AG20443 (cell line): ENCODE results near the gene LRRC58.

ENCODE experiments used
- DNase-seq: peaks from one replicate; pipeline ENCODE4 v3.0.0; 2012; ENCODE audit warnings: low spot score, mixed read lengths

LRRC58 gene

DNA sequence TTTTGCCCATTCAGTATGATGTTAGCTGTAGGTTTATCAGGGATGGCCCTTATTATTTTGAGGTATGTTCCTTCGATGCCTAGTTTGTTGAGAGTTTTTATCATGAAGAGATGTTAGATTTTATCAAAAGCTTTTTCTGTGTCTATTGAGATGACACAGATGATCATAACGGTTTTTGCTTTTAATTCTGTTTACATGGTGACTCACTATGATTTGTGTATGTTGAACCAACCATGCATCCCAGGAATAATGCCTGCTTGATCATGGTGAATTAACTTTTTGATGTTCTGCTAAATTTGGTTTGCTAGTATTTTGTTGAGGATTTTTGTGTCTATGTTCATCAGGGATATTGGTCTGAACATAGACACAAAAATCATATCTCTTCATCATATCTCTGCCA is 72.4 kb downstream of the LRRC58 start:
- no peak for DNase-seq

- no peak for DNase-seq
Observed at GRCh38 chr3:120275618-120276017, 73.5 kb downstream of the LRRC58 start.

- DNase-seq = no peak
Observed at GRCh38 chr3:120274739-120275167, 74.4 kb downstream of the LRRC58 start.
